GM19351 (cell line): ENCODE data around the gene PILRB.
"Not testable (repeated sequence)": the region's sequence is repeated elsewhere in the genome, so short reads cannot be mapped to it uniquely, and the experiment has no call there.

Experiments
- ATAC-seq: cut with Tn5 transposase; IDR thresholded peaks from one replicate; pipeline ENCODE4 v1.9.1; 2021; ENCODE audit warnings: mild to moderate bottlenecking, moderate library complexity; ENCODE audit not compliant: unreplicated experiment

The PILRB gene

GRCh38 chr7:100373870-100374598 lies 16.1 kb downstream of the PILRB start:
- ATAC-seq, result not testable (repeated sequence)

GRCh38 chr7:100374601-100375000 lies 16.7 kb downstream of the PILRB start:
- ATAC-seq, result no peak

- ATAC-seq, result no peak
These were observed 18.1 kb downstream of the PILRB start for GRCh38 chr7:100376066-100376465.

- no peak for ATAC-seq
These were observed 20.3 kb downstream of the PILRB start for GRCh38 chr7:100378114-100378755.

GRCh38 chr7:100380196-100380595 lies 22.3 kb downstream of the PILRB start:
- ATAC-seq, result no peak

- not testable (repeated sequence) for ATAC-seq
These were observed 23.8 kb downstream of the PILRB start for GRCh38 chr7:100381531-100382233.

GRCh38 chr7:100382234-100382853 lies 24.4 kb downstream of the PILRB start:
- ATAC-seq, result not testable (repeated sequence)

GRCh38 chr7:100384628-100385294 lies 26.8 kb downstream of the PILRB start:
- ATAC-seq, result no peak

- no peak for ATAC-seq
These were observed 29.0 kb downstream of the PILRB start for GRCh38 chr7:100386940-100387339.

- ATAC-seq, result no peak
These were observed 29.8 kb downstream of the PILRB start for GRCh38 chr7:100387695-100388094.

GRCh38 chr7:100389437-100390088 lies 31.6 kb downstream of the PILRB start:
- ATAC-seq, result no peak

- no peak for ATAC-seq
These were observed 32.5 kb downstream of the PILRB start for GRCh38 chr7:100390286-100391009.

GRCh38 chr7:100393233-100393905 lies 35.5 kb downstream of the PILRB start:
- ATAC-seq, result no peak

GRCh38 chr7:100394077-100394476 lies 36.2 kb downstream of the PILRB start:
- no peak for ATAC-seq

GRCh38 chr7:100396421-100396982 lies 38.6 kb downstream of the PILRB start:
- ATAC-seq, result peak; percentile 86

- no peak for ATAC-seq
These were observed 39.6 kb downstream of the PILRB start for GRCh38 chr7:100397315-100398081.

- no peak for ATAC-seq
These were observed 40.3 kb downstream of the PILRB start for GRCh38 chr7:100398239-100398638.

- ATAC-seq, result no peak
These were observed 42.1 kb downstream of the PILRB start for GRCh38 chr7:100400041-100400440.
